ENCODE results near the gene DTNBP1.
"Not testable (repeated sequence)": the region's sequence is repeated elsewhere in the genome, so short reads cannot be mapped to it uniquely, and the experiment has no call there.

The DTNBP1 gene

GRCh38 chr6:15562977-15563376 lies 99.9 kb downstream of the DTNBP1 start:
- no peak for DNase-seq (ENCODE audit: low read depth in 4 of 4, low spot score in 1 of 4)

DNA sequence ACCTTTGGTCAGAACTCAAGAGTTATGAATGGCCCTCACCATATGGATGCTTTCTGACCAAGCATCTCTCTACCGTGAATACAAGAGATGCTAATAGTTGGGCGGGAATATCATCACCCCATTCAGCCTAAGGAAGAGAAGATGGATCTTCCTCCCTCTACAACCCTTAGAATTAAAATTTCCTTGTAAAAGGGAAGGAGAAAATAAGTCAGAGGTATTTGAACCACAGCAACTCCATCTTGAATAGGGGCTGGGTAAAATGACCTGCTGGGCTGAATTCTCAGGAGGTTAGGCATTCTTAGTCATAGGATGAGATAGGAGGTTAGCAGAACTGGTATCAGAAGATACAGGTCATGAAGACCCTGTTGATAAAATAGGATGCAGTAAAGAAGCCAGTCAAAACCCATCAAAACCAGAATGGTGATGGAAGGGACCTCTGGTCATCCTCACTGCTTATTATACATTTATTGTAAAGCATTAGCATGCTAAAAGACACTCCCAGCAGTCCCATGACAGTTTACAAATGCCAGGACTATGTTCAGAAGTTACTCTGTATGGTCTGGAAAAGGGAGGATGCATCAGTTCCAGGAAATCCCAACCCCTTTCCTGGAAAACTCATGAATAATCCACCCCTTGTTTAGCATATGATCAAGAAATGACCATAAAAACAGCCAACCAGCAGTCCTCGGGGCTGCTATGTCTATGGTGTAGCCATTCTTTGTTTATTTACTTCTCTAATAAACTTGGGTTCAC lies 101.2 kb downstream of the DTNBP1 start:
- DNase-seq (ENCODE audit: low read depth in 4 of 4, low spot score in 1 of 4), result no peak

DNA sequence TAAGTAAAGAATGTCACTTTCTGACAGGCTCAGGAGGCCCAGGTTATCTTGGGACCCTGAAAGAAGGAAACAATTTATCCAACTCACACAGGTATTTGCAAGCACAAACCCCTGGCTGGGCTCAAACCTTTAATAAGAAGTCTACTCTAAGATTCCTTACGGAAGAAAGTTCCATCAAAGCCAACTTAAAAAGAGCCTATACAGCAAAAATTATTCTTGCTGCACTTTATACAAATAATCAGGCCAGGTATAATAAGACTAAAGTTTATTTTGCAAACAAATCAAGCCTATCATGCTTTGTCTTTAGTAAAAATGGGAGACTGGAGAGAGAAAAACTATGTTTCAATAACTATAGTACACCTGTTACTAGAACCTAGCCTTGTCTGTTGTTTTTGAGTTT lies 102.1 kb downstream of the DTNBP1 start:
- DNase-seq (ENCODE audit: low read depth in 4 of 4, low spot score in 1 of 4), result no peak

DNA sequence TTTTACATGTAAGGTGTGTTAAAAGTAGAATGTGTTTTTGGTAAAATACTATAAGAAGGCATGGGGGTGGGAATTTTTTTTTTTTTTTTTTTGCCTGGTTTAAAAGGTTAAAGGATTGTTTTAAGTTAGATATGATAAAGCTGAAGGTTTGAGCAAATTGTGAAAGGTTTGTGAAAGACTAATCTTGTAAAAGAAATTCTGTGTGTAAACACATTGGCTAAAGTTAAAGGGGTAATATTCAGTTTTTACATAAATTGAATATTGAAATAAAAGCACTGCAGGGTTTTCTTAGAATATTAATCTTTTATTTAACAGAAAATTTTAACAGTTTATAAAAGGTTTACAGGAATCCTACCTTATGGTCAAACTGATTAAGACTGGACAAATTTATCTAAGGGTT lies 105.7 kb downstream of the DTNBP1 start:
- no peak for DNase-seq (ENCODE audit: low read depth in 4 of 4, low spot score in 1 of 4)

DNA sequence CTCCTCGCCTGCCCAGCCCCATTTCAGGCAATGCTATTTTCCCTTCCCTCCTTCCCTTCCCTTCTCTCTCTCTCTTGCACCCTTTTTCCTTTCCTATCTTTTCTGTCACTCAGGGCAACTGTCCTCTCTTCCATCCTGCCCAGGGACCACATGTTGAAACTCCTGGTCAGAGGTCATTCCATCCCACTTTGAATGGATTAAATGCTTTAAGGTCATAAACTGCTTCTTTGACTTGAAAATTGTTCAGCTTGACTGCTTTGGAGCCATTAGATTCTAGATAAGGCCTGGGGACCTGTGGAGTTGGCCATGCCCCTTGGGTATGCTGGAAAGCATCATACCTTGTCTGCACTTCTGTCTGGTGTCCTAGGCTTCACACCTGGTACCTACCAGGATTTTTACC lies 106.1 kb downstream of the DTNBP1 start:
- no peak for DNase-seq (ENCODE audit: low read depth in 4 of 4, low spot score in 1 of 4)

DNA sequence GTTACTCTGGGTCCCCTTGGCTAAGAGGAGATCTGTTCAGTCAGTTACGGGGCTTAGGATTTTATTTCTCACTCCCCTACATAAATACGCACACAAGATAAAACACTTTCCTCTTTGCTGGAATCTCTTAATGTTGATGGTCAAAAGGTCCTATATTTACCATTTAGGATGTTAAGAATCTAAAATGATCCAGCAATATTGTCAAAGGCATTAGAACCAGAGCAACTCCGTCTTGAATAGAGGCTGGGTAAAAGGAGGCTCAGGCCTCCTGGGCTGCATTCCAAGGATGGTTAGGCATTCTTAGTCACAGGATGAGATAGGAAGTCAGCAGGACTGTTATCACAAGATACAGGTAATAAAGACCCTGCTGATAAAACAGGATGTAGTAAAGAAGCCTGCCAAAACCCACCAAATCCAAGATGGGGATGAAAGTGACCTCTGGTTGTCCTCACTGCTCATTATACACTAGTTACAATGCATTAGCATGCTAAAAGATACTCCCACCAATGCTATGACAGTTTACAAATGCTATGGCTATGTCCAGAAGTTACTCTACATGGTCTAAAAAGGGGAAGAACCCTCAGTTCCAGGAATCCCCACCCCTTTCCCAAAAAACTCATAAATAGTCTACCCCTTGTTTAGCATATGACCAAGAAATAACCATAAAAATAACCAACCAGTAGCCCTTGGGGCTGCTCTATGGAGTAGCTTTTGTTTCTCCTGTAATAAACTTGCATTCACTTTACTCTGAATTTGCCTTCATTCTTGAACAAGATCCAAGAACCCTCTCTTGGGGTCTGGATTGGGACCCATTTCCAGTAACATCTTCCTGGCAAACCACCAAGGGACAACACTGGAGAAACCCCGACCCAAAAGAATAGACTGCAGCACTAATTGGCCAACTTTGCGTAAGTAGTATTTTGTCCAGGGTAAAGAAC lies 107.5 kb downstream of the DTNBP1 start:
- no peak for DNase-seq (ENCODE audit: low read depth in 4 of 4, low spot score in 1 of 4)

DNA sequence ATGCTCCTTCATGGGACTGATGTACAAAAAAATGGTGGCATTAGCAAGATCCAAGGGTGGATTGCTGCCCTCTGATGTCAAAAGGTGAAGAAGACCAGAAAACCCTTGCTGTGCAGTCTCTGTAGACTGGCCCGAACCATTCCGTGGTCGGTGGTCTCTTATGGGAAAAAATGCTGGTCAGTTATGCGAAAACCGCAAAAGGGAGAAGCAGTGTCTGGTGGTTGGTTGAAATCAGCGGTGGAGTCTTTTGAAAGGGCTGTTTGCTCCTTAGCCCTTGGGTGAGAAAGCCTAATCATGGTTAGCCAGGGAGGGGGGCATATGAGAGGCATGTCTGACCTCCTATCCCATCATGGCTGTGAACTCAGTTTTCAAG lies 108.1 kb downstream of the DTNBP1 start:
- DNase-seq (ENCODE audit: low read depth in 4 of 4, low spot score in 1 of 4), result no peak

GRCh38 chr6:15553736-15554294 lies 109.0 kb downstream of the DTNBP1 start:
- DNase-seq (ENCODE audit: low read depth in 4 of 4, low spot score in 1 of 4), result no peak

- no peak for DNase-seq (ENCODE audit: low read depth in 4 of 4, low spot score in 1 of 4)
Measured at GRCh38 chr6:15553031-15553430, 109.8 kb downstream of the DTNBP1 start.

GRCh38 chr6:15551798-15552197 lies 111.0 kb downstream of the DTNBP1 start:
- no peak for DNase-seq (ENCODE audit: low read depth in 4 of 4, low spot score in 1 of 4)

DNA sequence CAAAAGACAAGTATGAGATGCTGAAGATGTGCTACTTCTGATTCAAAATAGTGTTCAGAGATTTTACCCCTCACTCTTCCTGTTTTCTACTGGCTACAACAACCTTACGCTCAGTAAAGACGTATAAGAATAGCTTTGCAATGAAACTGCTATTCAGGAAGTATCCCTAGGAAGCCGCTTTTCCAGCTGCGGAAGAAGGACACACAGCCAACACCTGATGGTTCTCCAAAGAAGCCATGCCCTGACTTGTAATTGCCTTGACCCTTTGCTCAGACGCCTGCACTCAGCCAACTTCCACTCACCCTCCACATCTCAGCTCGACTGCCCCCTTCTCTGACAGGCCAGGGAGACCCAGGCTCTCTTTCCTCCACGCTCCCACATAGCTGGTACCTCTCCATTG lies 111.6 kb downstream of the DTNBP1 start:
- DNase-seq (ENCODE audit: low read depth in 4 of 4, low spot score in 1 of 4), result no peak

DNA sequence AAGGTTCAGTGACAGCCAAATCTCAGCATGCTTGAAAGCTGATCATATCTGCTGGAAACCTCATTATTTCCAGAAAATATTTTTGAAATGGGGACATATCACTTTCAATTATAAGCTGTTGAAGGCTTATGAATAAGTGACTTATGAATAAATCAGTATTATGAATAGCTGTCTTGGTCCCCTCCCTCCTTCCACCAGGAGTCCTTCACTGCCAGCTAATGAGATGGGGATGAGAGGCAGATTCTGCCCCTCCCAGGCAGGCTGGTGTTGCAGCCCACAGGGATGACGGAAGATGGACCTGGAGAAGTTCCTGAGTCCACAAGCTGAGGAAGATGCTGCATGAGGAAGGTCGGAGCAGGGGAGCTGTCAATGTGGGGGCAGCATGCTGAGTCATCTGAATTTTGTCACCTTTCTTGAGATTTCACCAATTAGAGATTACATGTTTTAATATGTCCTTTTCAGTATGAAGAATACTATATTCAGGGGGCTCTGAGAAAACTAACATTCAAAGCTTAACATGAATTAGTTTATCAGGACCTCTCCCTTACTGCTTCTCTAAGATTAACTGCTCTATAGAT lies 112.2 kb downstream of the DTNBP1 start:
- DNase-seq (ENCODE audit: low read depth in 4 of 4, low spot score in 1 of 4), result no peak

- DNase-seq (ENCODE audit: low read depth in 4 of 4, low spot score in 1 of 4), result no peak
Measured at GRCh38 chr6:15549371-15549770, 113.5 kb downstream of the DTNBP1 start.

DNA sequence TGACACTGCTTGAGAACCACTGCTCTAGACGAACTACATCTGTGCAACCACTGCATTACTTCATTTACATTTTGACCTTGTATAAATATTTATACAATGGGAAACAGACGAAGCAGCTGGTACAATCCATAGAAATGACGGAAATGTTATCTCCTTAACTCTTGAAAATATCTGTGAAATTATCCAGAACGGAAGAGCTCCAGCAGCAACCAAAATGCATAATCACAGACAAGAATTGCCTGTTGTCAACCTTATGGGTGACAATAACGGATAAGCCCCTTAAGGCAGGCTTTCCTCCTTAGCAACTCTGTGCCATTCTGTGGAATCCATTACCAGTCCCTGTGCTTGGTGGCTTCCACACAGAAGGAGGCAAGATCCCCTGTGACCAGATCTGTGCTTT lies 115.4 kb downstream of the DTNBP1 start:
- DNase-seq (ENCODE audit: low read depth in 4 of 4, low spot score in 1 of 4), result no peak

DNA sequence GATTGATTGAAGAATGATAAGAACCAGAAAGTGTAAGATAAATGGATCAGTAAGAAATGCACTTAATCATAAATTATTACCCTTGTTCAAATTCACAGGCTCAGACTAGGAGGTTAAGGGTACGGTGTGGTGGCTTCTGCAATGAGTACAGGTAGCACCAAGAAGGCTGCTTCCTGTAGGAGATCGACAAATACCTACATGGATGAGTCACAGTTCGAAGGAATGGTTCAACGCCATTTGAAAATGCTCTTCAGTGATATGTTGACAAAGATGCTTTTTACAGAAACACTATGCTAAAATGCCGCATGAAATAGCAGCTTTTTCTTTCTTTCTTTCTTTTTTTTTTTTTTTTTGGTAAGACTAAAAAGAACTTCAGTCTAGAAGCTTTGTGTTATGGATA lies 116.2 kb downstream of the DTNBP1 start:
- no peak for DNase-seq (ENCODE audit: low read depth in 4 of 4, low spot score in 1 of 4)

- DNase-seq (ENCODE audit: low read depth in 4 of 4, low spot score in 1 of 4), result no peak
Measured at GRCh38 chr6:15544321-15544900, 118.4 kb downstream of the DTNBP1 start.

DNA sequence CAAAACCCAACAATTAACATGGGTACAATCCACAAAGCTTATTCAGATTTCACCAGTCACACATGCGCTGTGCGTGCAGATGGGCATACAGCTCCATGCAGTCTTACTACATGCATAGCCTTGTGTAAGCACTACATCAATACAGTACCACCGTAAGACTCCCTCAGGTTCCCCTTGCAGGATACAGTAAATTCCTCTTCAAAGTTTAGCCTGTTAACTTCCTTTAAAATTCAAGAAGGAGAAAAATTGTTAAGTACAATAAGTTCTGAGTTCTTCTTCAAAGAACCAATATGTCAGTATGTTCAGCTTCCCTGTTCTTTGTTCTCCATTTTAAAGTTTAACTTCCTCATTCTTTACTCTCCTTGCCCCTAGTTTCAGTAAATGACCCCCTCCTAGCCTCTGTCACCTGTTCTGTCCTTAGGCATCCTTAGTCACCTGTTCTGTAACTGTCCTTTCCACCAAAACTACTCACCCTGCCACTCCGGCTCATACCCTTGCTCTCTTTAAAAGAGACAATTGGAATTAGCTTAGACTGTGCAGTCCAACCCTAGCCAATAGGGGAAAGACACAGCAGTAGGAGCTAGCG lies 119.4 kb downstream of the DTNBP1 start:
- not testable (repeated sequence) for DNase-seq (ENCODE audit: low read depth in 4 of 4, low spot score in 1 of 4)

GRCh38 chr6:15539722-15540270 lies 123.0 kb downstream of the DTNBP1 start:
- no peak for DNase-seq (ENCODE audit: low read depth in 4 of 4, low spot score in 1 of 4)

DNA sequence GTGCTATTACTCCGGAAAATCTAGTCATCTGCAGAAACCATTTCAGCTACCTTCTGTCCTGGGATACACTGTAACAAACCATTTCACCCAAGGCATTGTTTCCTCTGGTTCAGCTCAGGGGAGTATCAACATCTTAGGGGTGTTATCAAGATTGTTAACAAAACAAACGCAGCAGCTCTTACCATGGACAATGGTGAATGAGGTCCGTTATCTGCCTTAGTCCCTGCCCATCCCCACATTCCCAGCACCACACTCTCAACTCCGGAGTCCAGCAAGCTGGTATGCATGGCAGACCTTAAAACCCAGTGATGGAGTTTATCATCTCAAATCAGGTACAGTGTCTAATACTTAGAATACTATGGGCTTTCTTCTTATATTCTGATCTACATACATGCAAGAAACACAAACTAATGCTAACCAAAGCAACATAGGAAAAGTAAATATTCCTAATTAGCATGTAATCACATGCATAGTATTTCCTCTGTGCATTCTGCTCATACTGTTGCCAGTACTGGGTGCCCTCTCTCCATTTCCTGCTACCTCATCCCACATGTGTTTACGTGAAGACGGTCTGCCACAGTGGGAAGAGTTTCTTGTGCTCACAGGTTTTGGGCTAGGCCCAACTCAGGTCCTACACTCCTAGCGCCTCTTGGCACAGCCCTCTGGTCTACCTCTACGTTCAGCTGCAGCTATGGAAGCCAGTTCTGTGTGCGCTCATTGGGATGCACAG lies 123.9 kb downstream of the DTNBP1 start:
- DNase-seq (ENCODE audit: low read depth in 4 of 4, low spot score in 1 of 4), result no peak

DNA sequence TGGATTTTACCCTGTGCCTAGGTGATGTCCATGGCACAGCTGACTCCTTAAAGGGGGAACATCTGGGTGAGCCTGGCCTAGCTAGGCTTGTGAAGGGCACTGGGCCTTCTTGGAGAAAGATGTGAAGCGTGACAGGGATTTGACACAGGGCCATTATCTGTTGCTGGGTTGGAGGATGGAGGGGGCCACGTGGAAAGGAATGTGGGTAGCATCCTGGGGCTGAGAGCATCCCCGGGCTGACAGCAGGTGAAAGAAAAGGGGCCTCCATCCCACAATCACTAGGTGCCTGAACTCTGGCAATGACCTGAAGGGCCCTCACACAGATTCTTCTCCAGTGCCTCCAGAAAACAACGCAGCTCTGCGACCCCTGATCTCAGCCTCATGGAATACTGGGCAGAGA lies 124.7 kb downstream of the DTNBP1 start:
- DNase-seq (ENCODE audit: low read depth in 4 of 4, low spot score in 1 of 4), result no peak
